Activated CD4-positive, alpha-beta T cell treated with anti-CD3 and anti-CD28 coated beads for 36 hours (primary cell): ENCODE data around the gene HSPA14. TPM values are rescaled to one million over a fixed set of nuclear protein-coding genes. Genes with fewer than 3 reads are reported as not detected.

ENCODE experiments used
- ATAC-seq: fragments of 200-7000 bp; cut with Tn5 transposase; one replicate; pipeline ENCODE4 v1.10.0; 2021; ENCODE audit warnings: mild to moderate bottlenecking, moderate library complexity
- CTCF ChIA-PET: fragments of 350-600 bp; sonication (Branson Sonifier 250); formaldehyde crosslinking; loops from one replicate; lab custom pipeline; 2021; ENCODE audit warnings: antibody characterized with exemption; lab: Charles Lee
- POLR2A ChIA-PET: fragments of 350-600 bp; sonication (Branson Sonifier 250); formaldehyde crosslinking; loops from one replicate; lab custom pipeline; 2021; ENCODE audit warnings: antibody characterized with exemption, inconsistent platforms; lab: Charles Lee
- DNase-seq: peaks from one replicate; pipeline ENCODE4 v3.0.0-alpha.2; 2020
- H3K27ac Mint-ChIP-seq: one replicate; pipeline ENCODE4 v1.8.0; 2021; ENCODE audit warnings: mixed read lengths
- H3K27me3 Mint-ChIP-seq: one replicate; pipeline ENCODE4 v1.8.0; 2021; ENCODE audit warnings: mixed read lengths
- H3K36me3 Mint-ChIP-seq: one replicate; pipeline ENCODE4 v1.8.0; 2021; ENCODE audit warnings: low read depth, mixed read lengths
- H3K4me1 Mint-ChIP-seq: one replicate; pipeline ENCODE4 v1.8.0; 2021; ENCODE audit warnings: mixed read lengths
- H3K4me3 Mint-ChIP-seq: one replicate; pipeline ENCODE4 v1.8.0; 2021; ENCODE audit warnings: mild to moderate bottlenecking, moderate library complexity, mixed read lengths
- H3K9me3 Mint-ChIP-seq: one replicate; pipeline ENCODE4 v1.8.0; 2021; ENCODE audit warnings: low read depth, mixed read lengths
- intact Hi-C, 2 experiments: fragments of 100-400 bp; cut with DNase I in 1 of 2; cut with micrococcal nuclease in 1 of 2; formaldehyde crosslinking; loops; one replicate each; pipeline versions ENCODE4 v1.14.2 to v1.15.1; 2022 to 2024; cut with DNase I, micrococcal nuclease
- total RNA-seq, 2 experiments: library from RNA; stranded (reverse); gene quantifications; one replicate each; pipeline ENCODE4 v1.2.3, GENCODE V29; 2021

HSPA14 gene
- total RNA-seq, 2 experiments from 2014 or later = 26.1 to 36.0 TPM

- ChIA-PET POLR2A (interaction anchor here (0.6 kb wide), 2 partner anchors 90 to 187 kb away, joined by 4 to 5 read pairs; no protein-coding TSS in a partner anchor), CTCF (interaction anchor here (0.6 to 1.3 kb wide), 3 partner anchors 12 to 133 kb away, joined by 4 read pairs; no protein-coding TSS in a partner anchor)
- Mint-ChIP-seq H3K4me1 (peaks cover 14% of the 10 kb centered on the region), H3K4me3 (no peak overlapping the region), H3K9me3 (peaks cover 13% of the 10 kb centered on the region), H3K27ac (no peak overlapping the region), H3K27me3 (no peaks in the 10 kb centered on the region), H3K36me3 (peaks cover 92% of the 10 kb centered on the region)
- DNase-seq (no peak), ATAC-seq (no peak)
- intact Hi-C loops = no loop called here
Measured at GRCh38 chr10:14917827-14918226, 79.7 kb downstream of the HSPA14 start.

- Mint-ChIP-seq H3K4me3 (no peak overlapping the region), H3K9me3 (peaks cover 13% of the 10 kb centered on the region), H3K27ac (no peak overlapping the region), H3K36me3 (peaks cover 89% of the 10 kb centered on the region), H3K27me3 (no peaks in the 10 kb centered on the region), H3K4me1 (peaks cover 14% of the 10 kb centered on the region)
- CTCF ChIA-PET = interaction anchor here (1.1 kb wide), 1 partner anchor 38 kb away, joined by 4 read pairs; no protein-coding TSS in a partner anchor
- ATAC-seq (no peak), DNase-seq (no peak)
- POLR2A ChIA-PET = interaction anchor here (0.6 kb wide), 1 partner anchor 35 kb away, joined by 3 read pairs; the partner anchor contains the start of gene DCLRE1C
- intact Hi-C loops = no loop called here
Measured at GRCh38 chr10:14918964-14919363, 80.9 kb downstream of the HSPA14 start.

Other genes with a start within 250 kb of the HSPA14 start
- gene FAM107B, start 63.4 kb upstream of the HSPA14 start, total RNA-seq = 100 to 1,000 TPM; 126 to 148 TPM
- 1 to 10 TPM; 2.5 to 2.7 TPM for gene CDNF, start 269 bp upstream of the HSPA14 start, total RNA-seq
- gene MSANTD7, start within 50 bp of the HSPA14 start, total RNA-seq = 10 to 100 TPM; 19.2 to 22.9 TPM
- gene SUV39H2, start 40.6 kb downstream of the HSPA14 start, total RNA-seq = 10 to 100 TPM; 42.9 to 51.5 TPM
- 10 to 100 TPM; 17.9 to 30.9 TPM for gene DCLRE1C, start 115.8 kb downstream of the HSPA14 start, total RNA-seq
- 1 to 10 TPM in 1 of 2 experiments, under 1 TPM in 1; 0.81 to 1.1 TPM for gene MEIG1, start 121.1 kb downstream of the HSPA14 start, total RNA-seq
- under 1 TPM; 0.16 to 0.90 TPM for gene OLAH, start 205.6 kb downstream of the HSPA14 start, total RNA-seq